PC-9 (cell line): ENCODE measurements around the gene SPATS2L.

ENCODE experiments used
- EZH2 ChIP-seq: fragments of 200-600 bp; sonication (generic); IDR thresholded peaks from 2 replicates; pipeline ENCODE4 v1.8.0; 2017; ENCODE audit warnings: antibody characterized with exemption, low read depth
- TF ChIP-seq, protein P1 (sequence below): fragments of 200-600 bp; sonication (generic); conservative IDR thresholded peaks from 2 replicates; pipeline ENCODE4 v1.6.1; 2017; ENCODE audit warnings: mixed run types, antibody characterized with exemption, mild to moderate bottlenecking, moderate library complexity

- TF ChIP-seq, protein P1, sequence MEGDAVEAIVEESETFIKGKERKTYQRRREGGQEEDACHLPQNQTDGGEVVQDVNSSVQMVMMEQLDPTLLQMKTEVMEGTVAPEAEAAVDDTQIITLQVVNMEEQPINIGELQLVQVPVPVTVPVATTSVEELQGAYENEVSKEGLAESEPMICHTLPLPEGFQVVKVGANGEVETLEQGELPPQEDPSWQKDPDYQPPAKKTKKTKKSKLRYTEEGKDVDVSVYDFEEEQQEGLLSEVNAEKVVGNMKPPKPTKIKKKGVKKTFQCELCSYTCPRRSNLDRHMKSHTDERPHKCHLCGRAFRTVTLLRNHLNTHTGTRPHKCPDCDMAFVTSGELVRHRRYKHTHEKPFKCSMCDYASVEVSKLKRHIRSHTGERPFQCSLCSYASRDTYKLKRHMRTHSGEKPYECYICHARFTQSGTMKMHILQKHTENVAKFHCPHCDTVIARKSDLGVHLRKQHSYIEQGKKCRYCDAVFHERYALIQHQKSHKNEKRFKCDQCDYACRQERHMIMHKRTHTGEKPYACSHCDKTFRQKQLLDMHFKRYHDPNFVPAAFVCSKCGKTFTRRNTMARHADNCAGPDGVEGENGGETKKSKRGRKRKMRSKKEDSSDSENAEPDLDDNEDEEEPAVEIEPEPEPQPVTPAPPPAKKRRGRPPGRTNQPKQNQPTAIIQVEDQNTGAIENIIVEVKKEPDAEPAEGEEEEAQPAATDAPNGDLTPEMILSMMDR: no peak
- TF ChIP-seq EZH2: no peak
Observed at GRCh38 chr2:200349868-200350267, 43.4 kb downstream of the SPATS2L start.
